GM18526 (cell line): ENCODE data around the gene DPAGT1.

Source experiments
- POLR2A ChIP-seq: IDR thresholded peaks from 3 replicates; pipeline ENCODE4 v1.6.1; 2011; ENCODE audit not compliant: insufficient read length; ENCODE audit errors: extremely low read depth

The DPAGT1 gene

DNA sequence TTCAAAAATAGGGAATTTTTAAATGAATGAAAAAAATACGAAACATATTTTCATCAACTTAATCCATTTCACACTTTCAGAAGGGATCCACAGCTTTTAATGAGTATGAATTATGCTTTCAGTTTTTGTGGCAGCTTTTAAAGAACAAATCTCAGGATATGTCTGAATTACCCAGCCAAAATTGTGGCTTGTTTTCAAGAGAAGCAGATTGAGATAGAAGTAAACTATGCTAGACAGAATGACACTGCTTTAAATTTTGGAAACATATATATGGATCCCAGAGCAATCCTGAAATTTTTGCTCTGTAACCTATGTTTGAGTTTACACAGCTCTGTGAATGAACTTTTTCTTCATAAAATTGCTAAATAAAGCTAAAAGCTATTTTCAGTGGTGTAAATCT is 17.3 kb upstream of the DPAGT1 start:
- TF ChIP-seq POLR2A = no peak

DNA sequence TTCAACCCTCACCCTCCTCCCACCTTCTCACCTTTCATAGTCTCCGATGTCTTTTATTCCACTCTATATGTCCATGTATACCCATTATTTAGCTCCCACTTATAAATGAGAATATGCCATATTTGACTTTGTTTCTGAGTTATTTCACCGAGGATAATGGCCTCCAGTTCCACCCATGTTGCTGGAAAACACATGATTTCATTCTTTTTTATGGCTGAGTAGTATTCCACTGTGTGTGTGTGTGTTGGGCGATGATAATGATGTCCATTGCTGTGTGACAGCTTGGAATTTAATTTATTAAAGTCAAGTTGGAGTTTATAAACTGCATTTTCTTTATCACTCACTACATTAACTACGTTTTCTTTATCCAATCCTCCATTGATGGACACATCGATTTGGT is 16.6 kb upstream of the DPAGT1 start:
- no peak for TF ChIP-seq POLR2A

- TF ChIP-seq POLR2A = no peak
Measured at GRCh38 chr11:119117004-119117706, 15.5 kb upstream of the DPAGT1 start.

DNA sequence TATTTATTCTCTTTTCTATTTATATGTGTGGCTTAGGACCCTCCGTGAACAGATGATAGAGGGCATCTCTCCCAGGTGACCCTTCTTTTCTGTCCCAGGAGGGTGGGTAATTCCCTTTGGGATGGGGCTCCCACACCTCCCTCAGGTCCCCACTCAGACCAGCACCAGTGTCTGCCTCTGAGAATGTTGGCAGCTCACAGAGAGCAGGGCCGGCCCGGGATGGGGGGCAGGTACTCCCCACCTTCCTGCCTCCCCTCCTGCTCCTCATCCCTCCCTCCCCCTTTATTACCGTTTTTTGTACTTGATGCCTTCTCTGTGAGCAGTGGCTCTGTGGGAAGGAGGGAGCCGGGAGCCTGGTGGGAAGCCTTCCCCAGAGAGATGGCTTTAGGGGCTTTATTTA is 14.9 kb upstream of the DPAGT1 start:
- TF ChIP-seq POLR2A = no peak

DNA sequence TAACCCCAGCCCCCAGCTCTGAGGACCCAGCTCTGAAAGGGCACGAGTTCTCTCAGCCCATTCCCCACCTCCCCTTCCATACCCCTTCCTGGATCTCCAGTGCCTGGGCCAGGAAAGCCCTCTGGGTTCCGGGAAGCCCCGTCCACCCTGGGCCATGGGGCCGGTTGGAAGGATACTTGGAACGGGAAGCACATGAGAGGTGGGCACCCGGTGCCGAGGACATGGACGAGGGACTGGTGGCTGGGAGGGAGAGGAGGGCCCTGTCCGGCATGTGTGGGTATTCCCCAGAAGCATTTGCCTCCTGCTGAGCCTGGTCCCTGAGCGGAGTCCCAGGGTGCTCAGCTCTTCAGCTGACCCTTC is 14.6 kb upstream of the DPAGT1 start:
- TF ChIP-seq POLR2A = no peak

- TF ChIP-seq POLR2A = no peak
Measured at GRCh38 chr11:119115484-119116234, 14.0 kb upstream of the DPAGT1 start.

DNA sequence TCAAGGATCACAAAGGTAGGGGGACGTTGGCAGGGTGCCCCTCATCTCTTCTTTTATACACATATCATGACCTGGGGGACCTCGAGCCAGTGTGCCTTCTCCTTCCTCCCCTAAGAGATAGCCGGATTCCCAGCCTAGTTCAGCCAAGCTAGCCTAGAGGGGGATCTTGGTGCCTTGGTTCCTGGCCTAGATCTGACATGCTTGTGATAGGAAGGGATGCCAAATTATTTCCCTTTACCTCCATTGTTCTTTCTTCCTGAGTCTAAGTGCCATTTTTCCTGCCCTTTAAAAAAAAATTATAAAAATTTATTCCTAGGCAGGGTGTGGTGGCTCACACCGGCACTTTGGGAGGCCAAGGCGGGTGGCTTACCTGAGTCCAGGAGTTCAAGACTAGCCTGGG is 12.7 kb upstream of the DPAGT1 start:
- no peak for TF ChIP-seq POLR2A

DNA sequence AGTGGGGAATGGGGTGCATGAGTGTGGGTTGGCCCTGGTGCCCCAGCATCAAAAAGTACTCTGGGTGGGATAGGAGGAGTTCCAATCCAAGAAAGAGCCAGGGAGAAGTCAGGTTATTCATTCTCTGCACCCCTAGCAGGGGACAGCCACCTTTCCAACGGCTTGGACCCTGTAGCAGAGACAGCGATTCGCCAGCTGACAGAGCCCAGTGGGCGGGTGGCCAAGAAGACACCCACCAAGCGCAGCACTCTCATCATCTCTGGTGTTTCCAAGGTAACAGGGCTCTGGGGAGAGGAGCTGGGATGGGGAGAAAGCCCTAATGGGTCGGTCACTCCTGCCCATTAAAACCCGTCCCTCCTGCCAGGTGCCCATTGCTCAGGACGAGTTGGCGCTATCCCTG is 12.1 kb upstream of the DPAGT1 start:
- TF ChIP-seq POLR2A = no peak

- no peak for TF ChIP-seq POLR2A
Measured at GRCh38 chr11:119112314-119113020, 10.8 kb upstream of the DPAGT1 start.

- no peak for TF ChIP-seq POLR2A
Measured at GRCh38 chr11:119111361-119111925, 9.8 kb upstream of the DPAGT1 start.

DNA sequence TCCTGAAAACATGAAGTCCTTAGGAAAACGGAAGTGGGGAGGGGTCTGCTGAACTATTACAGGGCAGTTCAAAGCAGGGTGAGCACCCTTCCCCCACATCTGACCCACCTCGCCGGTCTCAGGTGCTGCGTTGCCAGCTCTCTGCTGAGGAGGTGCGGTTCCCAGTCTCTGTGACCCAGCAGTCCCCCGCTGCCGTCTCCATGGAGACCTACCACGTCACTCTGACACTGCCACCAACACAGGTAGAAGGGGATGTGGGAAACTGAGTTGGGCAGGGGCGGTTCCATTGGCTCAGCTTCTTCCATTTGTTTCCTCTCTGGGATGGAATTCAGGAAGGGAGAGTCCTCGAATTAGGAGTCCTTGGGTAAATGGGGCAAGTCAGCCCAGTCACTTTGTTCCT is 8.8 kb upstream of the DPAGT1 start:
- no peak for TF ChIP-seq POLR2A

GRCh38 chr11:119109843-119110242 is 8.2 kb upstream of the DPAGT1 start:
- no peak for TF ChIP-seq POLR2A

DNA sequence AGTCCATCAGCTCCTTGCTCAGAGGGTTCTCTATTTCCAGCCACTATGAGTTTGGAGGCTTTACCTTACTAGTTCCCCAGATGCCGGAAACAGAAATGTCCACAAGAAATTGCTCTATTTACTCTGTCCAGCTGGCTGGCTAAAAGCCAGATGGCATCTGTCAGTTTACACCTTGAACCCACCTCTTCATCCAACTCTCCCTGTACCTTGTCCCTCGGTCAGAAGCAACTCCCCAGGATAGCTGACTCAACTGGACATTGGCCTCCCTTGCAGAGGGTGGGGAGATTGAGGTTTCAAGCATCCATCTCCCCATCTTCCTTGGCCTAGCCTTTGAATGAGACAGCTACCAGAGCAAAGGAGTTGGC is 7.2 kb upstream of the DPAGT1 start:
- no peak for TF ChIP-seq POLR2A

GRCh38 chr11:119108146-119108856 is 6.6 kb upstream of the DPAGT1 start:
- no peak for TF ChIP-seq POLR2A

GRCh38 chr11:119107538-119108145 is 6.0 kb upstream of the DPAGT1 start:
- TF ChIP-seq POLR2A = no peak
